SJCRH30 (cell line): ENCODE data around the gene IFNW1. TPM values are rescaled to one million over a fixed set of nuclear protein-coding genes. Genes with fewer than 3 reads are reported as not detected.
"Not testable (repeated sequence)": the region's sequence is repeated elsewhere in the genome, so short reads cannot be mapped to it uniquely, and the experiment has no call there.

Source experiments
- DNase-seq, 2 experiments: peaks; one replicate each; pipeline ENCODE4 v3.0.0-alpha.2; 2015 to 2020
- H3K27ac ChIP-seq: fragments of 250-450 bp; sonication (Bioruptor Pico); 2 replicates; pipeline ENCODE4 v1.5.1; 2020; ENCODE audit warnings: mild to moderate bottlenecking, moderate library complexity
- H3K27me3 ChIP-seq: fragments of 250-450 bp; sonication (Bioruptor Pico); 2 replicates; pipeline ENCODE4 v1.5.1; 2020; ENCODE audit warnings: mild to moderate bottlenecking, moderate library complexity
- H3K36me3 ChIP-seq: fragments of 250-450 bp; sonication (Bioruptor Pico); 2 replicates; pipeline ENCODE4 v1.5.1; 2020; ENCODE audit warnings: mild to moderate bottlenecking, moderate library complexity
- H3K4me1 ChIP-seq: fragments of 250-450 bp; sonication (Bioruptor Pico); 2 replicates; pipeline ENCODE4 v1.5.1; 2020; ENCODE audit warnings: mild to moderate bottlenecking, moderate library complexity
- H3K4me3 ChIP-seq: fragments of 250-450 bp; sonication (Bioruptor Pico); 2 replicates; pipeline ENCODE4 v1.5.1; 2020; ENCODE audit warnings: mild to moderate bottlenecking, moderate library complexity
- H3K9me3 ChIP-seq: fragments of 250-450 bp; sonication (Bioruptor Pico); replicated peaks from 2 replicates; pipeline ENCODE4 v1.5.1; 2020; ENCODE audit warnings: mild to moderate bottlenecking, moderate library complexity
- total RNA-seq: library from RNA; depleted of rRNA; stranded (reverse); fragments of >200 nt; shearing (Covaris generic); gene quantifications from 2 replicates; pipeline ENCODE4 v1.2.3, GENCODE V29; 2014

IFNW1 gene
- total RNA-seq, 1 experiment from 2014 or later, result not detected

- not testable (repeated sequence) for H3K36me3 ChIP-seq, H3K27me3 ChIP-seq, H3K4me1 ChIP-seq, DNase-seq, H3K9me3 ChIP-seq, H3K4me3 ChIP-seq, H3K27ac ChIP-seq
Measured at GRCh38 chr9:21128186-21128585, 13.4 kb downstream of the IFNW1 start.

- no peak overlapping the region for H3K4me3 ChIP-seq
- no peaks in the 10 kb centered on the region for H3K9me3 ChIP-seq
- H3K27me3 ChIP-seq, result no peaks in the 10 kb centered on the region
- no peaks in the 10 kb centered on the region for H3K4me1 ChIP-seq
- no peaks in the 10 kb centered on the region for H3K36me3 ChIP-seq
- H3K27ac ChIP-seq, result no peak overlapping the region
- no peak for DNase-seq
Measured at GRCh38 chr9:21121595-21122251, 19.9 kb downstream of the IFNW1 start.

- no peaks in the 10 kb centered on the region for H3K27me3 ChIP-seq
- H3K4me3 ChIP-seq, result no peak overlapping the region
- DNase-seq, result peak in 1 of 2 experiments; percentile 40
- H3K9me3 ChIP-seq, result no peaks in the 10 kb centered on the region
- no peaks in the 10 kb centered on the region for H3K36me3 ChIP-seq
- H3K4me1 ChIP-seq, result no peaks in the 10 kb centered on the region
- no peak overlapping the region for H3K27ac ChIP-seq
Measured at GRCh38 chr9:21121079-21121478, 20.6 kb downstream of the IFNW1 start.

GRCh38 chr9:21119093-21119770, 22.4 kb downstream of the IFNW1 start:
- Histone ChIP-seq H3K4me3 (no peak overlapping the region), H3K27me3 (no peaks in the 10 kb centered on the region), H3K9me3 (no peaks in the 10 kb centered on the region), H3K27ac (no peak overlapping the region), H3K36me3 (no peaks in the 10 kb centered on the region), H3K4me1 (no peaks in the 10 kb centered on the region)
- DNase-seq, result peak in 1 of 2 experiments; percentile 26

GRCh38 chr9:21114311-21114710, 27.3 kb downstream of the IFNW1 start:
- Histone ChIP-seq H3K27ac (no peak overlapping the region), H3K9me3 (no peaks in the 10 kb centered on the region), H3K27me3 (no peaks in the 10 kb centered on the region), H3K4me3 (no peak overlapping the region), H3K4me1 (no peaks in the 10 kb centered on the region), H3K36me3 (no peaks in the 10 kb centered on the region)
- no peak for DNase-seq

GRCh38 chr9:21110708-21111576, 30.7 kb downstream of the IFNW1 start:
- DNase-seq, result peak; percentile 13 to 75
- Histone ChIP-seq H3K36me3 (no peaks in the 10 kb centered on the region), H3K27ac (no peak overlapping the region), H3K4me1 (no peaks in the 10 kb centered on the region), H3K4me3 (no peak overlapping the region), H3K9me3 (no peaks in the 10 kb centered on the region), H3K27me3 (no peaks in the 10 kb centered on the region)

- no peaks in the 10 kb centered on the region for H3K9me3 ChIP-seq
- no peaks in the 10 kb centered on the region for H3K27me3 ChIP-seq
- DNase-seq, result no peak
- H3K36me3 ChIP-seq, result no peaks in the 10 kb centered on the region
- no peak overlapping the region for H3K27ac ChIP-seq
- H3K4me3 ChIP-seq, result no peak overlapping the region
- H3K4me1 ChIP-seq, result no peaks in the 10 kb centered on the region
Measured at GRCh38 chr9:21104787-21105186, 36.8 kb downstream of the IFNW1 start.

- Histone ChIP-seq H3K4me3 (no peak overlapping the region), H3K27me3 (no peaks in the 10 kb centered on the region), H3K36me3 (no peaks in the 10 kb centered on the region), H3K27ac (no peak overlapping the region), H3K4me1 (no peaks in the 10 kb centered on the region), H3K9me3 (no peaks in the 10 kb centered on the region)
- no peak for DNase-seq
Measured at GRCh38 chr9:21102305-21102704, 39.3 kb downstream of the IFNW1 start.

- Histone ChIP-seq H3K4me3 (no peak overlapping the region), H3K36me3 (no peaks in the 10 kb centered on the region), H3K9me3 (no peaks in the 10 kb centered on the region), H3K27ac (no peak overlapping the region), H3K27me3 (no peaks in the 10 kb centered on the region), H3K4me1 (no peaks in the 10 kb centered on the region)
- no peak for DNase-seq
Measured at GRCh38 chr9:21097817-21098216, 43.8 kb downstream of the IFNW1 start.

- Histone ChIP-seq H3K4me1 (no peaks in the 10 kb centered on the region), H3K27ac (no peak overlapping the region), H3K9me3 (no peaks in the 10 kb centered on the region), H3K36me3 (no peaks in the 10 kb centered on the region), H3K4me3 (no peak overlapping the region), H3K27me3 (no peaks in the 10 kb centered on the region)
- no peak for DNase-seq
Measured at GRCh38 chr9:21096901-21097255, 44.8 kb downstream of the IFNW1 start.

GRCh38 chr9:21096172-21096900, 45.3 kb downstream of the IFNW1 start:
- peak overlapping the region; percentile 28 for H3K4me3 ChIP-seq
- no peak for DNase-seq
- H3K27ac ChIP-seq, result no peak overlapping the region
- H3K36me3 ChIP-seq, result no peaks in the 10 kb centered on the region
- H3K9me3 ChIP-seq, result no peaks in the 10 kb centered on the region
- no peaks in the 10 kb centered on the region for H3K4me1 ChIP-seq
- no peaks in the 10 kb centered on the region for H3K27me3 ChIP-seq

- no peak overlapping the region for H3K27ac ChIP-seq
- DNase-seq, result no peak
- H3K4me3 ChIP-seq, result no peak overlapping the region
- no peaks in the 10 kb centered on the region for H3K36me3 ChIP-seq
- no peaks in the 10 kb centered on the region for H3K27me3 ChIP-seq
- no peaks in the 10 kb centered on the region for H3K9me3 ChIP-seq
- no peaks in the 10 kb centered on the region for H3K4me1 ChIP-seq
Measured at GRCh38 chr9:21095561-21095960, 46.1 kb downstream of the IFNW1 start.
